Measurements from ENCODE around the gene GRM5.

DNA sequence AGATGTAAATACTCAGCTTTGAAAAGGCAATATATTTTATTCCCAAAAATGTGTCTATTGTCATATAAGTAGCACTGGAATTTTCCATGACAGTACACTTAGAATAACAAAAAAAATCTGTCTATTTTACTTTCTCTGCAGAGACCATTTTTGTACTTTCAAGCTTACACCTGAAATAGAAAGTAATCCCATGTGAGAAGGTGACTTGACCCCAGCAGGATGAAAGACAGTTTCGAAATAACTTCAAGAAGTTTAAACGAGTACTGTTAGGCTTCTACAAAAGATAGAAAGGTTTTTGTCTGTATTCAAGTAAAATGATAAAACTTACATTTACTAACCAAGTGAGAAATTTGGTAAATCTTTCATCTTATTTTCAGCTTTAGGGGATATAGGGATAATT, 468.4 kb downstream of the GRM5 start:
- TF ChIP-seq POLR2A (IDR thresholded peaks at IDR 0.05) (no peak), POLR2AphosphoS5 (IDR thresholded peaks at IDR 0.05) (no peak)
- TF ChIP-seq, protein P1, sequence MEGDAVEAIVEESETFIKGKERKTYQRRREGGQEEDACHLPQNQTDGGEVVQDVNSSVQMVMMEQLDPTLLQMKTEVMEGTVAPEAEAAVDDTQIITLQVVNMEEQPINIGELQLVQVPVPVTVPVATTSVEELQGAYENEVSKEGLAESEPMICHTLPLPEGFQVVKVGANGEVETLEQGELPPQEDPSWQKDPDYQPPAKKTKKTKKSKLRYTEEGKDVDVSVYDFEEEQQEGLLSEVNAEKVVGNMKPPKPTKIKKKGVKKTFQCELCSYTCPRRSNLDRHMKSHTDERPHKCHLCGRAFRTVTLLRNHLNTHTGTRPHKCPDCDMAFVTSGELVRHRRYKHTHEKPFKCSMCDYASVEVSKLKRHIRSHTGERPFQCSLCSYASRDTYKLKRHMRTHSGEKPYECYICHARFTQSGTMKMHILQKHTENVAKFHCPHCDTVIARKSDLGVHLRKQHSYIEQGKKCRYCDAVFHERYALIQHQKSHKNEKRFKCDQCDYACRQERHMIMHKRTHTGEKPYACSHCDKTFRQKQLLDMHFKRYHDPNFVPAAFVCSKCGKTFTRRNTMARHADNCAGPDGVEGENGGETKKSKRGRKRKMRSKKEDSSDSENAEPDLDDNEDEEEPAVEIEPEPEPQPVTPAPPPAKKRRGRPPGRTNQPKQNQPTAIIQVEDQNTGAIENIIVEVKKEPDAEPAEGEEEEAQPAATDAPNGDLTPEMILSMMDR (IDR thresholded peaks at IDR 0.05) = no peak
